Esophagus muscularis mucosa (tissue), 3 donors: Measurements from ENCODE around the gene CDK5RAP2.

Experiments used
- CTCF ChIP-seq, 3 experiments: fragments of 200-600 bp in 2 of 3; fragments of 450-650 bp in 1 of 3; sonication (generic) in 2 of 3; IDR thresholded peaks; one replicate each; pipeline ENCODE4 v1.5.1; 2017 to 2019; ENCODE audit warnings: antibody characterized with exemption in 3 of 3, mild to moderate bottlenecking in 2 of 3, moderate library complexity in 1 of 3
- POLR2A ChIP-seq: fragments of 450-650 bp; IDR thresholded peaks from one replicate; pipeline ENCODE4 v1.6.1; 2017; ENCODE audit warnings: antibody characterized with exemption, moderate library complexity, mild to moderate bottlenecking, low read depth
- POLR2AphosphoS5 ChIP-seq, 2 donors: sonication (generic); formaldehyde crosslinking; IDR thresholded peaks; one replicate each; pipeline ENCODE4 v1.6.1; 2017; ENCODE audit warnings: antibody characterized with exemption in 2 of 2

- TF ChIP-seq CTCF (IDR thresholded peaks at IDR 0.05): no peak
- no peak for TF ChIP-seq POLR2A
- TF ChIP-seq POLR2AphosphoS5 (IDR thresholded peaks at IDR 0.05): no peak
Observed at GRCh38 chr9:120385606-120386389, 194.2 kb downstream of the CDK5RAP2 start.
